Spinal cord (tissue), 10 donors: ENCODE results near the gene WWTR1. TPM values are rescaled to one million over a fixed set of nuclear protein-coding genes. Genes with fewer than 3 reads are reported as not detected.
A peak's percentile ranks its signal among the peaks of the same experiment; 100 is the strongest.

Experiments
- DNase-seq, 6 donors: peaks; one replicate each; pipeline versions ENCODE4 v3.0.0 to v3.0.0-alpha.2; 2013 to 2015; ENCODE audit warnings: low spot score in 6 of 6, low read depth in 4 of 6
- H3K27ac ChIP-seq: one replicate; pipeline ENCODE4 v1.5.1; 2013; ENCODE audit warnings: low read depth, low read length, control low read depth
- H3K27me3 ChIP-seq: one replicate; pipeline ENCODE4 v1.6.1; 2013; ENCODE audit warnings: low read length; ENCODE audit not compliant: control insufficient read depth, insufficient read depth
- H3K36me3 ChIP-seq: one replicate; pipeline ENCODE4 v1.6.1; 2013; ENCODE audit warnings: low read length; ENCODE audit not compliant: control insufficient read depth, insufficient read depth
- H3K4me1 ChIP-seq: one replicate; pipeline ENCODE4 v1.6.1; 2013; ENCODE audit warnings: low read length; ENCODE audit not compliant: control insufficient read depth, insufficient read depth
- H3K4me3 ChIP-seq: one replicate; pipeline ENCODE4 v1.5.1; 2013; ENCODE audit warnings: low read depth, low read length, control low read depth
- H3K9me3 ChIP-seq: one replicate; pipeline ENCODE4 v1.6.1; 2013; ENCODE audit warnings: low read length; ENCODE audit not compliant: control insufficient read depth, insufficient read depth
- WGBS: methylation state at CpG from one replicate; pipeline ENCODE4 v1.1.5; 2013; ENCODE audit warnings: missing lambda C conversion rate; ENCODE audit not compliant: insufficient coverage; 5-methylcytosine and 5-hydroxymethylcytosine counted together
- polyA plus RNA-seq, 2 donors: library from polyadenylated mRNA; unstranded; fragments of 120-200 nt; gene quantifications; one replicate each; pipeline ENCODE4 v1.2.1, GENCODE V29; 2013; ENCODE audit not compliant: insufficient read length in 2 of 2
- total RNA-seq, 2 donors: library from RNA; depleted of rRNA in 1 of 2; stranded (reverse); fragments of 120-200 nt in 1 of 2; fragments of >200 nt in 1 of 2; gene quantifications; one replicate each; pipeline versions ENCODE4 v1.2.3 to v1.2.4, GENCODE V29; 2013 to 2014
- donor health status: healthy.

Gene WWTR1
- total and polyA plus RNA-seq, 4 donors: 41.7 to 58.8 (median 44.1) TPM

DNA sequence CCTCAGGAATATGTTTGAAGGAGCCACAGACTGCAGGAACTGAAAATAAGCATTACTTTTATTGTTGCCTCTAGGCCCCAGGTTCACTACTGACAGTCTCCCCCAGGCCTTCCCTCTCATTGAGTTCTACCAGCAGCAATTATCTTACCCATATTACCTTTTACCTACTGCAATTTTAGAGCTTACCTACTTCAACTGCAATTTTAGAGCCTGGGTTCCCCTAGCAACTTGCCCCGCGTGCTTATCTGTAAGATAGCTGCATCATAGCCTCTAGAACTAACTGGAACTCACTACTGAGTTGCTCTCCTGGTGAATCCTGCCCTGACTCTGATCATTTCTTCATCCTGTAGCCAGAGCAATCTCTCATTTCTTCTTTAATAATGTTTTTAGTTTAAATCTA, 29.2 kb upstream of the WWTR1 start:
- Histone ChIP-seq H3K9me3 (no peaks in the 10 kb centered on the region), H3K27ac (no peak overlapping the region), H3K36me3 (no peaks in the 10 kb centered on the region), H3K27me3 (no peaks in the 10 kb centered on the region), H3K4me1 (no peaks in the 10 kb centered on the region), H3K4me3 (no peak overlapping the region)
- WGBS: 96% methylated on average over 2 of the region's 2 CpGs
- no peak for DNase-seq

DNA sequence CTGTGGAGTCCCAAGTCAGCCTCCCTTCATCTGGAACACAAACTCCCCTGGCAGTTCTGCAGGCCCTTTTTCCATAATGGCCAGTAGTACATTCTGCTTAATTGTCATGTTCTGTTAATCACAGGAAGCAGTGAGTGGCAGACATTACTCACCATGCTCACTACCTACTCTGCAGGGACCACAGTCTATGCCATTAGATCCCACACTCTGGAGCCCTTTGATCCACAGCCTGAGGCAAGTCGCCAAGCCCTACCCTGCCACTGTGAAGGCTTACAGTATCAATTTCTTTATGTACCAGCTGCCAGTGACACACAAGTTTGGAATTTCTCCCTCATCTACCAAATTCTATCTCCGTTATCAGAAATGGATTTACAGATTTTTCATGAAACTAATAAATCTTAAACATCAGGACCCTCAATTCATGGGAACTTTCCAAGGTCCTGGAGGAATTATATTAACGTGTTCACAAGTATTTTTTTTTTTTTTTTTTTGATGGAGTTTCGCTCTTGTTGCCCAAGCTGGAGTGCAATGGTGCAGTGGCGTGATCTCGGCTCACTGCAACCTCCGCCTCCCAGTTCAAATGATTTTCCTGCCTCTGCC, 20.6 kb upstream of the WWTR1 start:
- no peak for DNase-seq
- H3K4me1 ChIP-seq: no peaks in the 10 kb centered on the region
- H3K9me3 ChIP-seq: no peaks in the 10 kb centered on the region

DNA sequence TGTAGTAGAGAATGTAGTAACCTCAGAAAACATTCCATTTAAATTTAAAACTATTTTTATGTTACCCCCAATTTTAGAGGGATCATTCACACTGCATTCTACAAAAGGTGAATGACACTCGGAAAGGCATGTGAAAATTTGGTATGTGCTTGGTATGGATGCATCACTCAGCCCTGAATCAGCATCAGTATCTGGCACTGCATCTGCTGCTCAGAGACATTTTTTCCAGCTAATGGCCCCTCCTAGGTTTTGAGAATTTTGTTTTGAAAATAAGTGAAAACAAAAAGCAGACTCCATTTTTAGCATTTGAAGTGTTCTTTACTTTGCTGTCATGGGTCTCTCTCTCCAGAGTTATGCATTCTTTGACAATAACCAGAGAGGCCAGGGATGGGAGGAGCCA, 15.6 kb upstream of the WWTR1 start:
- Histone ChIP-seq H3K36me3 (no peaks in the 10 kb centered on the region), H3K27me3 (no peaks in the 10 kb centered on the region), H3K9me3 (no peaks in the 10 kb centered on the region), H3K4me1 (no peaks in the 10 kb centered on the region), H3K4me3 (no peak overlapping the region), H3K27ac (no peak overlapping the region)
- DNase-seq: no peak
- no CpG with 5 or more reads among the region's 1 CpG for WGBS

More for the DNA sequence above, 20.6 kb upstream of the WWTR1 start:
- no peak overlapping the region for H3K4me3 ChIP-seq
- WGBS: 91% methylated on average over 4 of the region's 7 CpGs
- H3K27ac ChIP-seq: no peak overlapping the region
- H3K36me3 ChIP-seq: no peaks in the 10 kb centered on the region
- H3K27me3 ChIP-seq: no peaks in the 10 kb centered on the region

DNA sequence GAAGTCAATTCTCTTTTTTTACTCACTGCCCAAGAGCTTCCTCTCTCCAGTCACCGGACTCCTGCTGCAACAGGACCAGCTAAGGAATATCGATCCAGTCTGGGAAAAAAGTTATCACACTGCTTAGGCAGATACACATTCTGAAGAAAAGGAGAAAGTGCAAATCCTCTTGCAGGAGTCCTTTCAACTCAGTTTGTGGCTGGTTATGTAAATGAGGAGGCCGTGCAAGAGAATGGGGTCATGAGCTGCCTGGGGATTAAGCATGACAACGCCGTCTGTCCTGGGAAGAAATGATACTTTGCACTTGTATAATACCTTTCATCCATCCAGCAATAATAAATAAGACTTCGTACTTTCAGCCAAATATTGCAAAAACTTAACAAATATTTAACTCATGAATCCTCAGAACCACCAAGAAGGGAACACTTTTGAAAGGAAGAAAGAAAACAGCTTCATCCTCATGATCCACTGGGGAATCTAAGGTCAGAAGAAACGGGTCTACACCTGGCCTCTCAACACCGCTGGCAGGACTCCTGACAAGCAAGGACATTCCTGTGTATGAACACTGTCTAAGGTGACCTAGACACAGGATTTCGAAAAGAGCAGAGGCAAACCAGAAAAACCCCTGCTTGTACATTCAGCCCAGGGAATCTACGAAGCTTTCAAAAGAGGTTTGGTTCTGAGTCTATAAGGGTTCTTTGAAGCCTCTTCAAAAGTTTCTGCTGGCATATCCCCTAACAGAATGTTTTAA, 13.1 kb upstream of the WWTR1 start:
- WGBS: 82% methylated on average over 2 of the region's 10 CpGs
- H3K9me3 ChIP-seq: no peaks in the 10 kb centered on the region
- no peaks in the 10 kb centered on the region for H3K27me3 ChIP-seq
- DNase-seq: no peak
- no peaks in the 10 kb centered on the region for H3K4me1 ChIP-seq
- no peaks in the 10 kb centered on the region for H3K36me3 ChIP-seq
- no peak overlapping the region for H3K27ac ChIP-seq
- no peak overlapping the region for H3K4me3 ChIP-seq

DNA sequence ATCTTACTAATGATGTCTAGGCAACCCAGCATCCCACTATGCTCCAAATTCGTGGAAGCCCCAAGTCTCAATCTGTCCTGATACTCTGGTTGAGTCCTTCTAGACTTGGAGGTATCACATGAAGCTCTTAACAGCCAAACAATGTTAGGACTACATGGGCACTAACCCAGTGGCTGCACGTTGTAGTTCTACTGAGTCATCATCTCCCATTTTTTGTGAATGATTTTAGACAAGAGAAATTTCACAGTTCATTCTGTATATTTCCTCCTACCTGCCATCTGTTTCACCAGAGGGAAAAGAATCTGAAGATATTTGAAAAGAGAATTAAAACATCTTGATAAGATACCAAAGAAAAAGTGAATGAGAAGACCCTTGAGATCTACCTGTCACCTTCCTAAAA, 9.8 kb upstream of the WWTR1 start:
- Histone ChIP-seq H3K27me3 (no peaks in the 10 kb centered on the region), H3K36me3 (no peaks in the 10 kb centered on the region), H3K27ac (no peak overlapping the region), H3K9me3 (no peaks in the 10 kb centered on the region), H3K4me3 (no peak overlapping the region), H3K4me1 (no peaks in the 10 kb centered on the region)
- WGBS: 100% methylated on average over 1 of the region's 2 CpGs
- DNase-seq: no peak

DNA sequence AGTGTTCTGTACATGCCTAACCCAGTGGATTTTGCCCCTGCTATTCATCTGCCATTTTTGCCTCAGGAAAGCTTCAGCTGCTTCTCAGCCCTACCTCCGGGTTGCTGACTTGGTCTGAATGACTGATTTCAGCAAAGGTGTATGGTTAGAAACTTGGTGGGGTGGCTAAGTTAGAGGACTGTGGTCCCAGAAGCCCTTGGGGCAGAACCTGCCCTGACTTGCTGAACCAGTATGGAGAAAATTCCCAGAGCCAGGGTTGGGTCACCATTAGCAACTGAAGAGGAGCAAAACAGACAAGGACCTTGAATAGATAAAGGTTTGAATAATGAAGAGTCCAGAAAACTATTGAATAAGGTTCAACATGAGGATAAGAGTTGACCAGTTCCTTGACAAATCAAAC, 6.1 kb upstream of the WWTR1 start:
- no peak for DNase-seq
- H3K9me3 ChIP-seq: no peaks in the 10 kb centered on the region
- no peak overlapping the region for H3K27ac ChIP-seq
- peaks cover 5% of the 10 kb centered on the region for H3K4me1 ChIP-seq
- H3K36me3 ChIP-seq: no peaks in the 10 kb centered on the region
- no peak overlapping the region for H3K4me3 ChIP-seq
- WGBS: 70% methylated on average over 1 of the region's 1 CpG
- peaks cover 4% of the 10 kb centered on the region for H3K27me3 ChIP-seq

DNA sequence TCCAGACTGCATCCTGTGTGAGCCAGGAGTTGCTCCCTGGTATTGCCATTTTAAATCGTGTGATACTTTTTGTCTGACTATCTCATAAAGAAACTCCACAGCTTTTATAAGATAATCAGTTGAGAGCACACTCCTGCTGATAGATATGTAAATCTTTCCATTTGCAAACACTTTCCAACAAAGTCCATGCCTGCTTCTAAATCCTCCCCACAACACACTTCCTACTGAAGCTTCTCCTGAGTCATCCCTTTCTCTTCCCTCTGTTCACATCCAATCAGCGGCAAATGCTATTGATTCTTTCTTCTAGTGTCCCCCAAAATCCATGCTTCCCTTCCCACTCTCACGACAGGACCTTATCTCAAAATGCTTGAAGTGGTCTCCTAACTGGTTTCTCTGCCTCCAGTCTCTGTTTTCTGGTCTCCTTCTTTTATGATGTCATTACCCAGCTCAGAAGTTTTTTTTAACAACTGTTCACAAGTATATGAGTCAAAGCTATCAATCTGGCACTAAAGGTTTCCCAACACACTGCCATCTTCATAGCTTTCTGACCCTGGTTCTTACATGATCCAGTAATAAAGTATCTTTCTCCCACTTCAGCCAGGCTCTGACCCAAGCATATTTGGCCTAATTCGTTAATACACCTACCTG, 4.5 kb upstream of the WWTR1 start:
- Histone ChIP-seq H3K27me3 (peaks cover 18% of the 10 kb centered on the region), H3K4me1 (peaks cover 21% of the 10 kb centered on the region), H3K27ac (no peak overlapping the region), H3K4me3 (no peak overlapping the region), H3K36me3 (no peaks in the 10 kb centered on the region), H3K9me3 (no peaks in the 10 kb centered on the region)
- 91% methylated on average over 3 of the region's 4 CpGs for WGBS
- DNase-seq: no peak

DNA sequence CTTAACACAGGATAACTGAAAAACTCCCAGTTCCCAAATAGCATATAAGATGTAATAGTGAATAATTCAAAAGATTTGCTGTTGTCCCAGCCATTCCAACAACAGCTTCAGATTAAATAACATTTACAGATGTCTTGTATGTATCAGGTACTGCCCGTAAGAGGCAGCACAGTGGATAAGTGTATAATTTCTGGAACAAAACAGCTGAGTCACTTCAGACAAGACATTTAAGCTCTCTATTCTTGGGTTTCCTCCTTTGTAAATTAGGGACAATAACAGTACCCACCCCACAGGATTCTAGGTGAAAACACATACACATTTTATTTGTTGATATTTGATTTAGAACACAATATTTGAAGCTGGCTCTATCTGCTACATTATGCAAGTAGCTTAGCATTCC, 2.6 kb upstream of the WWTR1 start:
- H3K27me3 ChIP-seq: peaks cover 25% of the 10 kb centered on the region
- WGBS: no CpG with 5 or more reads among the region's 1 CpG
- peaks cover 29% of the 10 kb centered on the region for H3K4me1 ChIP-seq
- no peak overlapping the region for H3K27ac ChIP-seq
- H3K4me3 ChIP-seq: no peak overlapping the region
- H3K9me3 ChIP-seq: no peaks in the 10 kb centered on the region
- H3K36me3 ChIP-seq: no peaks in the 10 kb centered on the region
- no peak for DNase-seq

DNA sequence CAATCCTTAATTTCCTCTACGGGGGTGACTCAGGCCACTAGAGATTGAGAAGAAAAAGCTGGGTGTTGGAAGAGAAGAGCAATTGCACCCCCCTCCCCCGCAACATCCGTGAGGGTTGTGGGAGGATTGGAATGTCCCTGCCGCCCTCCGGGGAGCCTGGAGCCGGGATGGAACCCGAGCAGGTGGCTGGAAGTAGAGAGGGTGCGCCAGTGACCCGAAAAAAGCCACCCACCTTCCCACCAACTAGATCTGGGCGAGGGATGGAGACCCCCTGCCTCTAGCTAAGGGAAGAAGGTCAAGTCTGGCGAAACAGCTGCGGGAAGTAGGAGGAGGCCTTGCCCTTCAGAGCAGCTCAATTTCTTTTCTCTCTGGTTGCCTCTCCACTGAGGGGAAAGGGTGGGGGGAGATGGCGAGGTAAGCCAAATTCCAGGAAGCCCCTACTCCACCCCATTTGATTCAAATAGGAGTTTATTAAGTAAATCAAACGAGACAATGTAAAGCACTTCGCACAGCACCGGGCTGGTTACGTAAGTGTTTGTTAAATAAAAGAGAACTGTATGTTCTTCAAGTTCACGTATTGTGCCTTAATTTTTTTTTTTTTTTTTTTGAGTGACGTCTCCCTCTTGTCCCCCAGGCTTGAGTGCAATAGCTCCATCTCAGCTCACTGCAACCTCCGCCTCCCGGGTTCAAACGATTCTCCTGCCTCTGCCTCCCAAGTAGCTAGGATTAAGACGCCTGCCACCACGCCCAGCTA, 1.1 kb upstream of the WWTR1 start:
- DNase-seq: peak in 2 of 6 donors; percentile 15 to 54
- Histone ChIP-seq H3K27me3 (peaks cover 25% of the 10 kb centered on the region), H3K4me3 (peak overlapping the region; percentile 84), H3K9me3 (no peaks in the 10 kb centered on the region), H3K4me1 (peaks cover 29% of the 10 kb centered on the region), H3K36me3 (no peaks in the 10 kb centered on the region), H3K27ac (peak overlapping the region; percentile 98)
- WGBS: 72% methylated on average over 3 of the region's 24 CpGs
